GM19452 (cell line): ENCODE data around the gene GAS1.

Experiments used
- ATAC-seq: cut with Tn5 transposase; IDR thresholded peaks from one replicate; pipeline ENCODE4 v1.9.1; 2021; ENCODE audit not compliant: unreplicated experiment

GAS1 gene

GRCh38 chr9:86947146-86948073 lies at the start of gene GAS1:
Gene GAS1 (minus strand): TSS chr9:86947506. CDS start chr9:86946779, 727 bp downstream.
- peak; percentile 44 for ATAC-seq

- no peak for ATAC-seq
Observed at GRCh38 chr9:86994231-86994630, 46.9 kb upstream of the GAS1 start.

- no peak for ATAC-seq
Observed at GRCh38 chr9:86993830-86994229, 46.5 kb upstream of the GAS1 start.

- ATAC-seq, result no peak
Observed at GRCh38 chr9:86991077-86991476, 43.8 kb upstream of the GAS1 start.

- ATAC-seq, result no peak
Observed at GRCh38 chr9:86990290-86990689, 43.0 kb upstream of the GAS1 start.

GRCh38 chr9:86987900-86988299 lies 40.6 kb upstream of the GAS1 start:
- ATAC-seq, result no peak

- ATAC-seq, result no peak
Observed at GRCh38 chr9:86985132-86985647, 37.9 kb upstream of the GAS1 start.

- no peak for ATAC-seq
Observed at GRCh38 chr9:86983620-86984259, 36.4 kb upstream of the GAS1 start.

- no peak for ATAC-seq
Observed at GRCh38 chr9:86983249-86983619, 35.9 kb upstream of the GAS1 start.

- no peak for ATAC-seq
Observed at GRCh38 chr9:86980802-86981201, 33.5 kb upstream of the GAS1 start.

GRCh38 chr9:86979657-86980056 lies 32.4 kb upstream of the GAS1 start:
- no peak for ATAC-seq

GRCh38 chr9:86978922-86979474 lies 31.7 kb upstream of the GAS1 start:
- ATAC-seq, result no peak

GRCh38 chr9:86978413-86978812 lies 31.1 kb upstream of the GAS1 start:
- no peak for ATAC-seq

GRCh38 chr9:86977205-86977835 lies 30.0 kb upstream of the GAS1 start:
- ATAC-seq, result no peak

- no peak for ATAC-seq
Observed at GRCh38 chr9:86975606-86976005, 28.3 kb upstream of the GAS1 start.

- no peak for ATAC-seq
Observed at GRCh38 chr9:86975036-86975435, 27.7 kb upstream of the GAS1 start.

GRCh38 chr9:86974421-86974820 lies 27.1 kb upstream of the GAS1 start:
- ATAC-seq, result no peak

- no peak for ATAC-seq
Observed at GRCh38 chr9:86971742-86972141, 24.4 kb upstream of the GAS1 start.

- no peak for ATAC-seq
Observed at GRCh38 chr9:86968258-86968920, 21.1 kb upstream of the GAS1 start.

GRCh38 chr9:86966852-86967511 lies 19.7 kb upstream of the GAS1 start:
- ATAC-seq, result no peak
